SH-SY5Y (cell line): ENCODE measurements around the gene MUC20.
"Not testable (repeated sequence)": the region's sequence is repeated elsewhere in the genome, so short reads cannot be mapped to it uniquely, and the experiment has no call there.

Experiments used
- GATA2 ChIP-seq: IDR thresholded peaks from 2 replicates; pipeline ENCODE4 v1.6.1; 2011; ENCODE audit warnings: mild to moderate bottlenecking, low read depth, low read length
- GATA3 ChIP-seq: IDR thresholded peaks from 2 replicates; pipeline ENCODE4 v1.6.1; 2011; ENCODE audit warnings: low read depth, mild to moderate bottlenecking, low read length, moderate library complexity

The MUC20 gene, protein sequence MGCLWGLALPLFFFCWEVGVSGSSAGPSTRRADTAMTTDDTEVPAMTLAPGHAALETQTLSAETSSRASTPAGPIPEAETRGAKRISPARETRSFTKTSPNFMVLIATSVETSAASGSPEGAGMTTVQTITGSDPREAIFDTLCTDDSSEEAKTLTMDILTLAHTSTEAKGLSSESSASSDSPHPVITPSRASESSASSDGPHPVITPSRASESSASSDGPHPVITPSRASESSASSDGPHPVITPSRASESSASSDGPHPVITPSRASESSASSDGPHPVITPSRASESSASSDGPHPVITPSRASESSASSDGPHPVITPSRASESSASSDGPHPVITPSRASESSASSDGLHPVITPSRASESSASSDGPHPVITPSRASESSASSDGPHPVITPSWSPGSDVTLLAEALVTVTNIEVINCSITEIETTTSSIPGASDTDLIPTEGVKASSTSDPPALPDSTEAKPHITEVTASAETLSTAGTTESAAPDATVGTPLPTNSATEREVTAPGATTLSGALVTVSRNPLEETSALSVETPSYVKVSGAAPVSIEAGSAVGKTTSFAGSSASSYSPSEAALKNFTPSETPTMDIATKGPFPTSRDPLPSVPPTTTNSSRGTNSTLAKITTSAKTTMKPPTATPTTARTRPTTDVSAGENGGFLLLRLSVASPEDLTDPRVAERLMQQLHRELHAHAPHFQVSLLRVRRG

DNA sequence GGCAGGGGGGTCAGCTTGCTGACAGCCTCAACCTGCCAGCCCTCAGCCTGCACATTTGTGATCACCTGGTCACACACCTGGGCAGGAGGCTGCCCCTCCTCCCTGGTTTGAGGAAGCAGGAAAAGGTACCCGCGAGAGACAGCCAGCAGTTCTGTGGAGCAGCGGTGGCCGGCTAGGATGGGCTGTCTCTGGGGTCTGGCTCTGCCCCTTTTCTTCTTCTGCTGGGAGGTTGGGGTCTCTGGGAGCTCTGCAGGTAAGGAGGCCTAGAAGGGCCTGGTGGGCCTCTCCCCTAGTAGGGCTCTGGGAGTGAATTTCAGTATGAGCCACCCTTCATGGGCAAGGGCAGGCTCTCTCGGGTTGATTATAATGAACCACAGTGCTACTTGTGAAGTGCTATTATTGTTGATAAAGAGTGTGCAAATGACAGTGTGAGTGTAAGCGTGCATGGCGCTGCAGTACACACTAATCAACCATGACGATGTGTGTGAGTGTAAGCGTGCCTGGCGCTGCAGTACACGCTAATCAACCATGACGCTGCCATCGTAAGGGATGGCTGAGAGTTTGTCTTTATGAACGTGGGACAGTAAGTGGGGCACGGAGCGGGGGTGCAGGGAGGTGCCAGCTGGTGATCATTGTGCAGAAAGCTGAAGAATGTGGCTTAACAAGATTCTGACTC, at the start of gene MUC20:
MUC20 (plus strand) TSS at position 148 of the 676 bp plus-strand sequence; CDS start at position 178, 30 bp downstream.
- not testable (repeated sequence) for TF ChIP-seq GATA2, GATA3

DNA sequence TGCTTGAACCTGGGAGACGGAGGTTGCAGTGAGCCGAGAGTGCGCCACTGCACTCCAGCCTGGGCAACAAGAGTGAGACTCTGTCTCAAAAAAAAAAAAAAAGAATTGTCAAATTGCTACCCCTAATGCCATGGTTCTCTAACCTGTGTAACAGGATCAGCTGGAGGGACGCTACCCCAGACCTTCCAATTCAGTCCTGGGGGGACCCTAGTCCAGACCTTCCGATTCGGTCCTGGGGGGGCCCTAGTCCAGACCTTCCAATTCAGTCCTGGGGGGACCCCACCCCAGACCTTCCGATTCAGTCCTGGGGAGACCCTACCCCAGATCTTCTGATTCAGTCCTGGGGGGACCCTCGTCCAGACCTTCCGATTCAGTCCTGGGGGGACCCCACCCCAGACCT, 29.8 kb upstream of the MUC20 start:
- TF ChIP-seq GATA3 (no peak), GATA2 (no peak)

DNA sequence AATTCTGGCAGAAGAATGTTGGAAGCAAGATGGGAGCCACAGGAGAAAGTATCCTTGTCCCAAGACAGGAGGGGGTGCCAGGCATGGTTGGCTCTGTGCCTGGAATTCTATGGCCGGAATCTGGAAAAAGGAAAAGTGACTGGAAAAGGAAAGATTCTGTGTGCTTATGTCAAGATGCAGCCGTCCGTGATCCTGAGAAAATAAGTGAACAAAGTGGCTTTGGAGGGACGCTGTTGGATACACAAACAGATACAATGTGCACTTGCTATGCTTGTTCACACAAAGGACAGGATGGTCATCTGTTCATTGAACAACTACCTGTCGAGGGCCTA, 28.5 kb upstream of the MUC20 start:
- TF ChIP-seq GATA2 = no peak
- no peak for TF ChIP-seq GATA3

DNA sequence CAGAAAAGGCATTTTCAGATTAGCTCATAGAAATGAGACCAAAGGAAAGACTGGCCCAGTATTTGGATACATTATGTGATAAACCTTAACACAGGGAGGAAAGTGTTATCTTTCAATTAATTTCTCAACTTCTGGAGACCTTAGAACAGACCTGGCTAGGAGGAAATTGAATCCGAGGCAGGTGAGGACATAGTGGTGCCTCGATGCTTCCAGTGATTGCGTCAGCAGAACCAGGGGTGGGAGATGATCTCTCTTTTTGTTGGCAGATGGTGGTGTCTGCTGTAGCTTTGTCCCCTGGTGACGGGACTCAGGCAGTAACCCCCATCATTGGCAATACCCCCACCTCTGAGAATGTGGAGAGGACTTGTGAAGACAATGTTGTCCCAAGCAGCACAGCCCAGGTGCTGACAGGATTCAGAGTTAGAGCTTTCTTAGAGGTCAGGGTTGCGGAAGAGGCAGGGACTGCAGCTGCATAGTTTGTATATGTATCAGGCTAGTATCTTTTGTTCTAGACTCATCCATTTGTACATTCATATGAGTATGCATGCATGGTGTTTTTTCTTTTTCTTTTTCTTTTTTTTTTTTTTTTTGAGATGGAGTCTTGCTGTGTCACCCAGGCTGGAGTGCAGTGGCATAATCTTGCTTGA, 27.9 kb upstream of the MUC20 start:
- TF ChIP-seq GATA3 (no peak), GATA2 (no peak)

DNA sequence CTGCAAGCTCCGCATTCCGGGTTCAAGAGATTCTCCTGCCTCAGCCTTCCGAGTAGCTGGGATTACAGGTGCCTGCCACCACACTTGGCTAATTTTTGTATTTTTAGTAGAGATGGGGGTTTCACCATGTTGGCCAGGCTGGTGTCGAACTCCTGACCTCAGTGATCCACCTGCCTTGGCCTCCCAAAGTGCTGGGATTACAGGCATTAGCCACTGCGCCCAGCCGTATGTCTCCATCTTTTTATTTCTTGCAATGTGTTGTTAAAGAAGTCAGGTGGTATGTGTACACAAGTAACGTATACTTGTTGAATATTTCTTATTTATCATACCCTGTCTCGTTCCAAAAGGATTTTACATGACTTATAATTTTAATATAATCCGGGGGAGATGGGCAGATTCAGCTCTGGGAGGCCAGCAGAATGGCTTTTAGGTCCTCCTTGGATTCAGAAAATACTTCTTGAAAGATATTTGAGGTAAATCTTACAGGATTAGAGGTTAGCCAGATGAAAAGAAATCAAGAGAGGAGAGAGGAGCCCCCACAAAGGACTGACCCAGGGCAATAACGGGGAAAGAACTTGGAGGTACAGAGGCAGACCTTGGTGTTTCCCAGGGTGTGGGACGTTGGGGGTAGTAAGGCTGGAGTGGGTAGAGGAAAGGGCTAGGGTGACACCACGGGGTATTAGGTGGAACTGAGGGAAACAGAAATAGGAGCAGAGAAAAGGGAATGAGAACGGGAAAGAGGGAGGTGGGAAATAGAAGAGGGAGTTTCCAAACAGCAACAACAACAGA, 27.2 kb upstream of the MUC20 start:
- TF ChIP-seq GATA3 (no peak), GATA2 (no peak)

DNA sequence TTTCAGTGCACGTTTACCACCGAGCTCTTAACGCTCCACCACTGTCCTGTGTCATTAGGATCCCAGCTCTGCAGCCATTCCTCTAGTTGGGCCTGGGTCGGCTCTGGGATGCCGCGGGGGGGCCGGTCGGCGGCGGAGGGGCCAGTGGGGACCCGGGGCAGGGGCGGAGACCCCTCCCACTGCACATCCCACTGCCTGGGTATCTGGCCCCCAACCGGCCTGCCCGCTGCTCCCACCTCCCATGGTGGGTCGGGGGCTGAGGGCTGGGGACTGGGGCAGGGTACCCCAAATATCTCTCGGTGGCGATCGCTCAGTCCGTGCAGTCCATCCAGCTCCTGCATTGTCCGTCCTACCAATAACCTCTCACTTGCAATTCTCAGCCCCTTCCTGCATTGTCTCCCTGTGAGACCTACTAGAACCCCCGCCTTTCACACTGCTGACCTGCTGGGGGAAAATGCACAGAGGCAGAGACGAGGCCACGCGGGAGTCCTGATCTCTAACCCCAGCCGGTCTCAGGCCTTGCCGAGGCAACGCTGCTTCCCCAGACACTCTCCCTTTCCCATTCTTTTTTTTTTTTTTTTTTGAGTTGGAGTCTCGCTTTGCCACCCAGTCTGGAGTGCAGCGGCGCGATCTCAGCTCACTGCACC, 24.0 kb upstream of the MUC20 start:
- TF ChIP-seq GATA2 = no peak
- no peak for TF ChIP-seq GATA3

DNA sequence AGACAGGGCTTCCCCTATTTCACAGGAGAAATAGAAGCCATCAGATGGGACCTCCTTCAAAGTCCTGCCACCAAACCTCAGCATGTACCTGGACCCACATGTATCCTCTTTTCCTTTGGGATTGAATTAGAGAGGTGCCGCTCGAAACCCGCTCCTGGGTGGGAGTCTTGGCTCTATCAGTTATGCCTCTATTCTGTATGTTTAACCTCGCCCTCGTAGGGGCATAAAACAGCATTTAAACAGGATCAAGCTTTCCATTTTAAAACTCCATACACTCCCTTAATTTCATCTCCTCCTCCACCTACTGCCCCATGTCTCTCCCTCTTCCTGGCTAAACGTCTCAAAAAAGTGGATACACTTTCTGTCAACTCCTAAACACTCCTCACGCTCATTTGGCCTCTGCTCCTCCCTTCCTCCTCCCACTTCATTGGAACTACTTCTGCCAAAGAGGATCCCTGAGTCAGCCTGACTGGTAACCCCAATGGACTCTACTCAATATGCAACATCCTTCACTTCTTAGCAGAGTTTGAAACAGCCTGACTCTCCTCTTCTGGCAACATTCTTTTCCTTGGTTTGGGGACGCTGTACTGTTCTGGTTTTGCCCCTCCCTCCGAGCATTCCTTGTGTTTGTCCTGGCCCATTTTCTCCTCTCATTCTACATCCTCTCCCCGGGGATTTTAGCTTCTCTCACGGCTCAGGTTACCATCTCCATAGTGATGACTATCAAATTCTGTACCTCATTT, 23.0 kb upstream of the MUC20 start:
- TF ChIP-seq GATA3 = no peak
- TF ChIP-seq GATA2 = no peak

DNA sequence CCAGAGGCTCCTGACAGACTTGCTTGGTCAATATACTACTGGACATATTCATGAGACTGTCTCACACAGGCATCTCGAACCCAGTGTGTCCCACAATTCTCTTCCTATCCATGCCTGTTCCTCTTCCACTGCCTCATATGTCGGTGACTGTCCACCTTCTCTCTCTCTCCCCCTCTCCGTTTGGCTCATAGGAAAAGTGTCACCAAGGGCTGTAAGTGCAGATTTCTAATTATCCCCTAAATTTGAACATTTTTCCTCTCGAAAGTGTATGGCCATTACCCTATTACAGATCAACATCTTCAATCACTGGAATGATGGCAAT, 22.5 kb upstream of the MUC20 start:
- TF ChIP-seq GATA2 (no peak), GATA3 (no peak)

DNA sequence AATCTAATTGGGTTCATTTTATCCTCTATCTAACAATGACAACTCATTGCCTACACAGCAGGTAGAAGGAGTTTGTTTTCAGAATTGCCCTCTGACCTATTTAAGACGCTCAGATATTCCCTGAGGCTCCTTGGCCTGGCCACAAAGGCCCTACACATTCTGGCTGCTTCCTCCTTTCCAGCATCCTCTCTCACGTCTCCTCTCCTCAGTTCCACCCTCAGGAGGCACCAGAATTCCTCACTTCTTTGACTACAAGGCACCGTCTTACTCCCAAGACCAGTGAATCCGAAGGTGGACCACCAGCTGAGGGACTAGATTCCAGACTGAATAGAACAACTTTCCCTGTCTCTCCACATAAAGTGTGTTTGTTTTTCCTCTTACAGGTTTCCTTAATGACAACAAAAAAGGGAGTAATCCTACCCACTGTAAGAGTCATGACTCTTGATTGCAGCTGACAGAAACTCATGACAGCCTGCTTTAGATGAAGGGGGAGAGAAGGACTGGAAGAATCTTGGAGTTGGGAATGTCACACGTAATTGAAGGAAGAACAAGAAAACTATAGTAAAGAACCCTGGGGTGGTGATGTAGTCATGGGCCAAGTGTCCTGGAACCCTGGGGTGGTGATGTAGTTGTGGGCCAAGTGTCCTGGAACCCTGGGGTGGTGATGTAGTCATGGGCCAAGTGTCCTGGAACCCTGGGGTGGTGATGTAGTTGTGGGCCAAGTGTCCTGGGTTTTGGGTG, 22.0 kb upstream of the MUC20 start:
- TF ChIP-seq GATA3 = no peak
- TF ChIP-seq GATA2 = no peak

DNA sequence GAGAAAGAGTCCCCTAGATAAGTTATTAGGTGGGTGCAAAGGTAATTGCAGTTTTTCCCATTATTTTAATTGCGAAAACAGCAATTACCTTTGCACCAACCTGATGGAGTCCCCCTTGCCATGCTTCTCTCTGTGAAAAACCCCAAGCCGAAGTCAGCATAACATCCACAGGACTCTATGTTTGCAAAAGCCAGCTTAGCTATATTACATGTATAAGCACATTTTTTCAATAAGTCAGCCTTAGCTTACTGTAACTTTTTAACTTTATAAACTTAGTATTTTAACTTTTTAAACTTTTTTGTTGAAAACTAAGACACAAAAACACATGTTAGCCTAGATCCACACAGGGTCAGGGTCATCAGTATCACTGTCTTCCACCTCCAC, 21.4 kb upstream of the MUC20 start:
- TF ChIP-seq GATA2 = no peak
- TF ChIP-seq GATA3 = no peak

DNA sequence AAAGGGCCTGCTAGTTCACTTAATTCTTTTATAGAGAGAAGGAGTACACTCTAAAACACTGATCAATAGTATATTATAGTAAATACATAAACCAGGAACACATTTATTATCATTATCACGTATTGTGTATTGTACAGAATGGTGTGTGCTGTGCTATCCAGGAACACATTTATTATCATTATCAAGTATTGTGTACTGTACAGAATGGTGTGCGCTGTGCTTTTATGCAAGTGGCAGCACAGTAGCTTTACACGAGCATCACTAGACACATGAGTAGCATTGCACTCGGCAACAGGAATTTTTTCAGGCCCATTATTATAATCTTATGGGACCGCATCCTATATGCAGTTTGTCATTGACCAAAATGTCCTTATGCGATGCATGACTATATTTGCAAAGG, 20.9 kb upstream of the MUC20 start:
- TF ChIP-seq GATA2 (no peak), GATA3 (no peak)

DNA sequence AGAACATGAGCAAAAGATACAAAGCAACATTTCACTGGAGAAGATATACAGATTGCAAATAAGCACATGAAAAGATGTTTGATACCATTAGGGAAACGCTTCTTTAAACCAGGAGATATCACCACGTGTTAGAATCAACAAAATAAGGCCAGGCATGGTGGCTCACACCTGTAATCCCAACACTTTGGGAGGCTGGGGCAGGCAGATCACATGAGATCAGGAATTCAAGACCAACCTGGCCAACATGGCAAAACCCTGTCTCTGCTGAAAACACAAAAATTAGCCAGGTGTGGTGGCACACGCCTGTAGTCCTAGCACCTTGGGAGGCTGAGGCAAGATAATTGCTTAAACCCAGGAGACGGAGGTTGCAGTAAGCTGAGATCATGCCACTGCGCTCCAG, 20.5 kb upstream of the MUC20 start:
- TF ChIP-seq GATA3 = no peak
- TF ChIP-seq GATA2 = no peak
